ENCODE measurements around the gene SLC22A5.

The SLC22A5 gene

DNA sequence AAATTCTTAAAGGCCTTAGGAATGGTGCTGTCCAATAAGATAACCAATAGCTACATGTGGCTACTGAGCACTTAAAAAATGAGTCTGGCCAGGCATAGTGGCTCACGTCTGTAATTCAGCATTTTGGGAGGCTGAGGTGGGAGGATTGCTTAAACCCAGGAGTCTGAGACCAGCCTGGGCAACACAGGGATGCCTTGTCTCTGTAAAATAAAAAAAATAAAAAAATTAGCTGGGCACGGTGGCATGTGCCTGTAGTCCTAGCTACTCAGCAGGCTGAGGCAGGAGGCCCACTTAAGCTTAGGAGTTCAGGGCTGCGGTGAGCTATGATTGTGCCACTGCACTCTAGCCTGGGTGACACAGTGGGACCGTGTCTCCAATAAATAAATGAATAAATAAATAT lies 1.3 kb upstream of the SLC22A5 start:
- TF ChIP-seq TAF1 (IDR thresholded peaks at IDR 0.05; ENCODE audit: borderline replicate concordance, insufficient read depth, low read length) (no peak), POLR2AphosphoS5 (IDR thresholded peaks at IDR 0.05; ENCODE audit: low read depth, low read length) (no peak), SIN3A (IDR thresholded peaks at IDR 0.05; ENCODE audit: borderline replicate concordance, insufficient read depth, low read length) (no peak), REST (IDR thresholded peaks at IDR 0.05; ENCODE audit: insufficient read depth in 1 of 2, low read depth in 2 of 2, low read length in 2 of 2) (no peak), FOXP2 (optimal IDR thresholded peaks at IDR 0.05; ENCODE audit: borderline replicate concordance, extremely low read depth, extremely low read length, insufficient read depth) (no peak)

DNA sequence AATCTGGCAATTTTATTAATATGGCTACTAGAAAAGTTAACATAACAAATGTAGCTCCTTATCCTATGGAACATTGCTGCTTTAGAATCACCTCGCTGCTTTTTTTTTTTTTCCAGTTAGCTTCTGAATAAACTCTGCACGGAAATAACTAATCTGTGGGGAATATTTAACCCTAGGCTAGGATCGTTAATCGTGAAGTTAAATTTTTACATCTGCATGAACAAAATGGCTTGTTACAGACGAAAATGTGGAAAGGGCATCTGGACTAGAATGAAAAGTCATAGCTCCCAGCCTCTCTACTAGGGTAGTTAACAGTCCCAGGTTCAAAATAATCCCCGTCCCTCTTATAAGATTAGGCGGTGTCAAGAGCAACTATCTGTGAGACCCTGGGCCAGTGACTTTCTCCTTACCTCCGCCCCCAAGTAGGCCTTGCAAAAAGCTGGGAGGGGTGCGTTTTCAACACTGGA lies 470 bp upstream of the SLC22A5 start:
- TF ChIP-seq POLR2AphosphoS5 (IDR thresholded peaks at IDR 0.05; ENCODE audit: low read depth, low read length), result no peak
- no peak for TF ChIP-seq FOXP2 (optimal IDR thresholded peaks at IDR 0.05; ENCODE audit: borderline replicate concordance, extremely low read depth, extremely low read length, insufficient read depth)
- no peak for TF ChIP-seq SIN3A (IDR thresholded peaks at IDR 0.05; ENCODE audit: borderline replicate concordance, insufficient read depth, low read length)
- no peak for TF ChIP-seq TAF1 (IDR thresholded peaks at IDR 0.05; ENCODE audit: borderline replicate concordance, insufficient read depth, low read length)
- TF ChIP-seq REST (IDR thresholded peaks at IDR 0.05; ENCODE audit: insufficient read depth in 1 of 2, low read depth in 2 of 2, low read length in 2 of 2), result no peak

DNA sequence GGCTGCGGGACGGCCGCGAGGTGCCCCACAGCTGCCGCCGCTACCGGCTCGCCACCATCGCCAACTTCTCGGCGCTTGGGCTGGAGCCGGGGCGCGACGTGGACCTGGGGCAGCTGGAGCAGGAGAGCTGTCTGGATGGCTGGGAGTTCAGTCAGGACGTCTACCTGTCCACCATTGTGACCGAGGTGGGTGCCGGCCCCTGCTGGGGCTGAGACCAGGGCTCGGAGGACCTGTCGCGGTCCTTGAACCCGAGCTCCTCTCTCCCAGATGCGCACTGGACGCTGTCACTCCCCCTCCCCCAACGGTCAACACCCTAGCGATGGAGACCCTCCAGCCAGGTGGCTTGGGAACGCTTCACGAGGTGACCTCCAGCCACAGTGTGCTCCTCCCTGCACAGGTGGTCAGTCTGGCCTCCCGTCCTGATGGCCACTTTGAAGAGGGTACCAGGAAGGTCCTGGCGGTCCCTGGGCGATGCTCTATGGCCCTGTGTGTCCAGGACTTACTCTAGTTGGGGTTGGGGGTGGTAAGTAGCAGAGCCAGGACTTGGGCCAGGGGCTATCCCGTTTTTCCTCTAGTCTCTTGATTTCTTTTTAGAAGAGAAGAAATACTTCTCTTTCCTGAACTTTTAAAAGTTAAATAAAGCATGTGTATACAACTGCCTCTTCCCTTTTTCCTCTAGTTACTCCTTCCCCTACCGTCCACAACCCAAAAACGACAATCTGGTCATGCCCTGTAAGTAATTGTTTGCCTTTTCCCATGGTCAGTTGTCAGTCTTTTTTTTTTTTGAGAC lies 866 bp downstream of the SLC22A5 start:
- TF ChIP-seq POLR2AphosphoS5 (IDR thresholded peaks at IDR 0.05; ENCODE audit: low read depth, low read length), result no peak
- no peak for TF ChIP-seq SIN3A (IDR thresholded peaks at IDR 0.05; ENCODE audit: borderline replicate concordance, insufficient read depth, low read length)
- no peak for TF ChIP-seq REST (IDR thresholded peaks at IDR 0.05; ENCODE audit: insufficient read depth in 1 of 2, low read depth in 2 of 2, low read length in 2 of 2)
- no peak for TF ChIP-seq FOXP2 (optimal IDR thresholded peaks at IDR 0.05; ENCODE audit: borderline replicate concordance, extremely low read depth, extremely low read length, insufficient read depth)
- TF ChIP-seq TAF1 (IDR thresholded peaks at IDR 0.05; ENCODE audit: borderline replicate concordance, insufficient read depth, low read length), result no peak

- TF ChIP-seq REST (IDR thresholded peaks at IDR 0.05; ENCODE audit: insufficient read depth in 1 of 2, low read depth in 2 of 2, low read length in 2 of 2) (no peak), FOXP2 (optimal IDR thresholded peaks at IDR 0.05; ENCODE audit: borderline replicate concordance, extremely low read depth, extremely low read length, insufficient read depth) (no peak), TAF1 (IDR thresholded peaks at IDR 0.05; ENCODE audit: borderline replicate concordance, insufficient read depth, low read length) (no peak), SIN3A (IDR thresholded peaks at IDR 0.05; ENCODE audit: borderline replicate concordance, insufficient read depth, low read length) (no peak), POLR2AphosphoS5 (IDR thresholded peaks at IDR 0.05; ENCODE audit: low read depth, low read length) (no peak)
Measured at GRCh38 chr5:132370971-132371602, 1.6 kb downstream of the SLC22A5 start.
